Hepatocyte (in vitro differentiated cells): Measurements from ENCODE around the gene SPAG5. TPM values are rescaled to one million over a fixed set of nuclear protein-coding genes. Genes with fewer than 3 reads are reported as not detected.

Experiments
- DNase-seq: peaks from one replicate; pipeline ENCODE4 v3.0.0-alpha.2; 2016; ENCODE audit warnings: low spot score
- H2AFZ ChIP-seq: fragments of 200-600 bp; sonication (generic); 2 replicates; pipeline ENCODE4 v1.6.0; 2016; ENCODE audit warnings: antibody characterized with exemption, mild to moderate bottlenecking
- H3K27ac ChIP-seq: fragments of 200-600 bp; sonication (generic); 2 replicates; pipeline ENCODE4 v1.5.1; 2016; ENCODE audit warnings: mild to moderate bottlenecking
- H3K27me3 ChIP-seq: fragments of 200-600 bp; sonication (generic); 2 replicates; pipeline ENCODE4 v1.6.1; 2016
- H3K36me3 ChIP-seq: fragments of 200-600 bp; sonication (generic); replicated peaks from 2 replicates; pipeline ENCODE4 v1.5.1; 2016; ENCODE audit warnings: low read depth; ENCODE audit not compliant: insufficient read depth
- H3K4me1 ChIP-seq: fragments of 200-600 bp; sonication (generic); 2 replicates; pipeline ENCODE4 v1.5.1; 2016; ENCODE audit warnings: mild to moderate bottlenecking, moderate library complexity; ENCODE audit not compliant: insufficient read depth
- H3K4me2 ChIP-seq: fragments of 200-600 bp; sonication (generic); 2 replicates; pipeline ENCODE4 v1.6.0; 2016
- H3K4me3 ChIP-seq: fragments of 200-600 bp; sonication (generic); 2 replicates; pipeline ENCODE4 v1.5.1; 2016; ENCODE audit warnings: mild to moderate bottlenecking
- H3K79me2 ChIP-seq: fragments of 200-600 bp; sonication (generic); 2 replicates; pipeline ENCODE4 v1.6.0; 2017; ENCODE audit warnings: mild to moderate bottlenecking
- H3K9me2 ChIP-seq: fragments of 200-600 bp; sonication (generic); replicated peaks from 2 replicates; pipeline ENCODE4 v1.6.0; 2017; ENCODE audit warnings: mild to moderate bottlenecking; ENCODE audit not compliant: insufficient read depth
- H3K9me3 ChIP-seq: fragments of 200-600 bp; sonication (generic); 2 replicates; pipeline ENCODE4 v1.5.1; 2016; ENCODE audit warnings: low read depth, mild to moderate bottlenecking
- H4K20me1 ChIP-seq: fragments of 200-600 bp; sonication (generic); 2 replicates; pipeline ENCODE4 v1.6.0; 2016; ENCODE audit warnings: mild to moderate bottlenecking; ENCODE audit not compliant: insufficient read depth, poor library complexity, severe bottlenecking
- EZH2 ChIP-seq: fragments of 200-600 bp; sonication (generic); IDR thresholded peaks from 2 replicates; pipeline ENCODE4 v1.6.1; 2016; ENCODE audit warnings: antibody characterized with exemption, mild to moderate bottlenecking, borderline replicate concordance
- EZH2phosphoT487 ChIP-seq: fragments of 200-600 bp; sonication (generic); IDR thresholded peaks from one replicate; pipeline ENCODE4 v1.6.1; 2018; ENCODE audit warnings: antibody characterized with exemption, mild to moderate bottlenecking, low read depth, moderate library complexity; ENCODE audit not compliant: unreplicated experiment, severe bottlenecking
- WGBS: methylation state at CpG from one replicate; pipeline ENCODE4 v1.1.6; 2016; ENCODE audit warnings: low lambda C conversion rate; ENCODE audit errors: missing lambda C conversion rate; 5-methylcytosine and 5-hydroxymethylcytosine counted together
- polyA plus RNA-seq: library from polyadenylated mRNA; unstranded; fragments of >200 nt; fragmentation: Nextera tagmentation; extraction: Ambion mirVana; gene quantifications from 2 replicates; pipeline ENCODE4 v1.2.1, GENCODE V29; 2016
- total RNA-seq: library from RNA; depleted of rRNA; stranded (reverse); fragments of >200 nt; gene quantifications from 2 replicates; pipeline ENCODE4 v1.2.3, GENCODE V29; 2014
- TF ChIP-seq, protein P1 (sequence below): fragments of 200-600 bp; sonication (generic); IDR thresholded peaks from 2 replicates; pipeline ENCODE4 v1.5.1; 2016; ENCODE audit warnings: antibody characterized with exemption, mild to moderate bottlenecking; ENCODE audit not compliant: poor library complexity

The SPAG5 gene
- total and polyA plus RNA-seq, 2 experiments from 2014 or later: 13.9 to 17.9 TPM

DNA sequence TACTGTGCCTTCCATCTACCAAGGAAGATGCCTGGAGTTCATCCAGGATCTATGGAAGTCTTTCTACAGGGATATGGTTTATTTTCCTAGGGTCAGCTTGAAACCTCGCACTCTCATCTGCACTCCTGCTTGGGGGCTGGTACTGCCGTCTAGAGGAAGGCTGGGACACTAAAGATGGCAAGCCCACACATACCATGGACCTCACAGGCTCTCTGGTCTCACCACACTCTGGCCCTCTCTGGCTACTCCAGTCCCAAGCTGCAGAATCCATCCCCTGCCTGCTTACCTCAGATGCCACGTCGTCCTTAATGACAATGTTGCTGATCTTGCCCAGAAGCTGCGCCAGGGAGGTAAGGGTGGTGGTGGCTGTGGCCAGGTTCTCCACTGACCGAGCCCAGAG is 44.3 kb downstream of the SPAG5 start:
- WGBS: 93% methylated on average over 6 of the region's 6 CpGs
- Histone ChIP-seq H3K4me1 (peaks cover 23% of the 10 kb centered on the region), H3K79me2 (peaks cover 22% of the 10 kb centered on the region), H3K9me2 (no peaks in the 10 kb centered on the region), H3K4me3 (no peak overlapping the region), H3K9me3 (no peaks in the 10 kb centered on the region), H3K36me3 (no peaks in the 10 kb centered on the region), H3K27me3 (no peaks in the 10 kb centered on the region), H3K27ac (peak overlapping the region; percentile 42), H2AFZ (no peak overlapping the region), H3K4me2 (no peak overlapping the region), H4K20me1 (peaks cover 10% of the 10 kb centered on the region)
- no peak for DNase-seq
- TF ChIP-seq, protein P1, sequence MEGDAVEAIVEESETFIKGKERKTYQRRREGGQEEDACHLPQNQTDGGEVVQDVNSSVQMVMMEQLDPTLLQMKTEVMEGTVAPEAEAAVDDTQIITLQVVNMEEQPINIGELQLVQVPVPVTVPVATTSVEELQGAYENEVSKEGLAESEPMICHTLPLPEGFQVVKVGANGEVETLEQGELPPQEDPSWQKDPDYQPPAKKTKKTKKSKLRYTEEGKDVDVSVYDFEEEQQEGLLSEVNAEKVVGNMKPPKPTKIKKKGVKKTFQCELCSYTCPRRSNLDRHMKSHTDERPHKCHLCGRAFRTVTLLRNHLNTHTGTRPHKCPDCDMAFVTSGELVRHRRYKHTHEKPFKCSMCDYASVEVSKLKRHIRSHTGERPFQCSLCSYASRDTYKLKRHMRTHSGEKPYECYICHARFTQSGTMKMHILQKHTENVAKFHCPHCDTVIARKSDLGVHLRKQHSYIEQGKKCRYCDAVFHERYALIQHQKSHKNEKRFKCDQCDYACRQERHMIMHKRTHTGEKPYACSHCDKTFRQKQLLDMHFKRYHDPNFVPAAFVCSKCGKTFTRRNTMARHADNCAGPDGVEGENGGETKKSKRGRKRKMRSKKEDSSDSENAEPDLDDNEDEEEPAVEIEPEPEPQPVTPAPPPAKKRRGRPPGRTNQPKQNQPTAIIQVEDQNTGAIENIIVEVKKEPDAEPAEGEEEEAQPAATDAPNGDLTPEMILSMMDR: no peak
- TF ChIP-seq EZH2phosphoT487: no peak
- no peak for TF ChIP-seq EZH2

DNA sequence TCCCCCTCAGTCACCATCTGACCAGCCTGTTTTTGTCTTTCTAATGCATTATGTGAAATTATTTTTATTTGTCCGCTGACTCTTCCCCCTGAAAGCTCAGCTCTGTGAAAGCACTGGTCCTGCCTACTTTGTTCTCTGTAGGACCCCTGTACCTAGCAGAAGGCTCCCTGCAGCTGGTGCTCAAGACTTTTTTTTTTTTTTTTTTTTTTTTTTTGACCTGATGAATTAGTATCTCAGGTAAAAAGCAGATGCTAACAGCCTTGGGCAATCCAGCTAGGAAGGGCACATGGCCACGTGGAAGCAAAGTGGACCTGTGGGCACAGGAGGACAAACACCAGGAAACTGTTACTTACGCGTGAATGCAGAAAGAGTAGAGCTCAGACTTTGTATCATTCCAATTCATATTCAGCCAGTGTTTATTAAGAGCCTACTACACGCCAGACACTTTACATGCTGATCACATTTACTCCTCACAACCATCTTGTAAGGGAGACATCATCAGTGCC is 45.8 kb downstream of the SPAG5 start:
- WGBS: 85% methylated on average over 5 of the region's 5 CpGs
- TF ChIP-seq EZH2: no peak
- TF ChIP-seq, protein P1: no peak
- no peaks in the 10 kb centered on the region for H3K9me3 ChIP-seq
- H3K27ac ChIP-seq: peak overlapping the region; percentile 91
- no peaks in the 10 kb centered on the region for H3K27me3 ChIP-seq
- peak overlapping the region; percentile 91 for H3K4me2 ChIP-seq
- H3K36me3 ChIP-seq: no peaks in the 10 kb centered on the region
- no peaks in the 10 kb centered on the region for H3K9me2 ChIP-seq
- no peak overlapping the region for H3K4me3 ChIP-seq
- H3K4me1 ChIP-seq: peaks cover 23% of the 10 kb centered on the region
- peaks cover 22% of the 10 kb centered on the region for H3K79me2 ChIP-seq
- H4K20me1 ChIP-seq: peaks cover 10% of the 10 kb centered on the region
- peak overlapping the region; percentile 29 for H2AFZ ChIP-seq
- no peak for DNase-seq

DNA sequence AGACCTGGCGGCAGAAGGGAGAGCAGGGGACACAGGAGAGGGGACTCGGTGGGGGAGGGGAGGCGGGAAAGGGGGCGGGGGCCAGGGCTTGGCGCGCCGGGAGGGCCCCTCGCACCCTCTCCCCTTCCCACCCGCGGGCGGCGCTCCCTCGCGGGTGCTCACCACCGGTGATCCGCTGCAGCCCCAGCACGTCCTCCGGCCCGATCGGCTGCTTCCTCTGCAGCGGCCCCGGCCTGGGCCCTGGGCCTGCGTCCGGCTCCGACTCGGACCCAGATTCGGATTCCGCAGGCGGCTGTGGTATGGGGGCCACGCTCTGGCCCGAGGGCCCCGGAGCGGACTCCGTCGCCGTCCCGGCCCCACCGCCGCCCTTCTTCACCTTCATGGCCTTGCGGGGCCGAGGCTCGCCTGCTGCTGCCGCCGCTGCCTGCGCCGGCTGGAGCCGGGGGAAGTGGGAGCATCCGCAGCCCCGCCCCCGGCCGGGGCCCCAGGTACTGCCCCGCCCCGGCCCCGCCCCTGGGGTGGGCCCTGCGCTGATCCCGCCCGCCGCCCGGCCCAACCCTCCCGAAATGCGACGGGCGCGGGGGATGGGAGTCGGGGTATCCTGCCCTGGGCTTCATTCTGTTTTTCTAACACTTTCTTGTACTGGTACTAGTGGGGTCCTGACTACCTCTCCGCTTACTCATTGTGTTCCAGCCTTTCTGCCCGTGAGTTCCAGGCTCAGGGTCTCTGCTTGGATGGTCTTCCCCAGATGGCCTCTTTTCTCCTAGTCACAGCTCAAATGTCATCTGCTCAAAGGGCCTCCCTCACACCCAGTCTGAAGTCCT is 46.4 kb downstream of the SPAG5 start, which contains the start of gene UNC119:
Gene UNC119, minus strand, starts transcription at position 449 of the 824 bp plus-strand sequence. Its CDS starts 67 bp downstream, at position 382.
- Histone ChIP-seq H3K4me2 (peak within 1 kb of the TSS; percentile 91), H4K20me1 (peaks cover 10% of the 10 kb centered on the region), H3K79me2 (peaks cover 22% of the 10 kb centered on the region), H3K9me3 (no peaks in the 10 kb centered on the region), H3K27ac (peak within 1 kb of the TSS; percentile 91), H2AFZ (peak within 1 kb of the TSS; percentile 92), H3K4me3 (peak within 1 kb of the TSS; percentile 94), H3K9me2 (no peaks in the 10 kb centered on the region), H3K4me1 (peaks cover 23% of the 10 kb centered on the region), H3K36me3 (no peaks in the 10 kb centered on the region), H3K27me3 (no peaks in the 10 kb centered on the region)
- peak; percentile 96 for DNase-seq
- TF ChIP-seq, protein P1: no peak
- no peak for TF ChIP-seq EZH2phosphoT487
- TF ChIP-seq EZH2: no peak
- 2% methylated on average over 25 of the region's 67 CpGs for WGBS
